ENCODE measurements around the gene HIVEP2. TPM values are rescaled to one million over a fixed set of nuclear protein-coding genes. Genes with fewer than 3 reads are reported as not detected.
A peak's percentile ranks its signal among the peaks of the same experiment; 100 is the strongest.

The HIVEP2 gene
- total RNA-seq, 1 donor from 2014 or later: 10.6 TPM

DNA sequence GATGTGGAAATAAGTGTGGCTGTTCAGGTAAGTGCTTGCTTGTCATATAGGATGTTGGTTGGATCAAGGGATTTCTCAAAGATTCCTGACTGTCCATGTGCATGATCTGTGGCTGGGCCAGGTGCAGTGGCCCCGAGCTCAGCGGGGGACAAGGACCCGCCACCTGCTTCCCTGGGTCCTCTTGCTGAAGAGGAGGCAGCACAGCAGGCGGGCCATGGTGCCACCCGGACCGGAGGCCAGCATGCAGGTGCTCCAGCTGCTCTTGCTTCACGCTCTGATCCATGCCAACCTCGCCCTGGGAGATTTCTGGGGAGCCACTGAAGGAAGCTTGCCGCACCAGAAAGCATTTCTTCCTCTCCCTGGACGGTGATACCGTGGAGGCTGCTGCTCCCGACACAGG lies 173.8 kb downstream of the HIVEP2 start:
- DNase-seq: no peak

- no peak for DNase-seq
Observed at GRCh38 chr6:142765306-142765705, 179.7 kb downstream of the HIVEP2 start.

DNA sequence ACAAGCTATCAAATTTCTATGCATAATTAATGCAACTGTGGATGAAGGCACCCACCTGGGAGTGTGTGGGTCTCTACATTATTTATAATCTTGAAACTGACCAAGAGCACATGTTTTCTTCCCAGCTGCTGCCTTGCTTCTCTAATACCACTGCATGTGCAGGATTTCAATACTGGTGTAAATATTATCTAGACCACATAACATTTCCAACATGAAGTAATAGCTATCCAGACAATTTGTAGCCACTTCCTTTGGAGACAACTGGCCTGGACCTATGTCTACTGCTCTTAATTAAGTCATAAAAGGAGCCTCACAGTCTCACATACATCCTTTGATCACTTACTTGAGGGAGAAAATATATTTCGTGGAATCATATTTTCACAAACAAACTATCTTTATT lies 180.7 kb downstream of the HIVEP2 start:
- DNase-seq: no peak

DNA sequence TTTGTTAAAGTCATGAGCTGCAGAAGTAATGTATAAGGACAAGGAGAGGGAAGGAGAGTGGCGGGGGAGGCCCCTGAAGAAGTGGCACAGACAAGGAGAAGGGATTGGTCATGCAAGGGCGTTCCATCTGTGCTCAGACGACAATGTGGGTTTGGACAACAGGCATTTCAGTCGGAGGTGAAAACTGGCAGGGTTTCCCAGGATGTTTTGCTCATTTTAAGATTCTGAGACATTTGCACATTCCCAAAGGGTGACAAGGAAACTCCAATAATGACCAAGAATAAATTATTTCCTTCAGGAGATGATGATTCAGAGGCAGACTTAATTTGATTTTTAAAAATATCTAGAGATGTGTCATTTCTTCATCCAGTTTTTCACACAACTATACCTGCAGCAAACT lies 181.8 kb downstream of the HIVEP2 start:
- peak; percentile 62 for DNase-seq

DNA sequence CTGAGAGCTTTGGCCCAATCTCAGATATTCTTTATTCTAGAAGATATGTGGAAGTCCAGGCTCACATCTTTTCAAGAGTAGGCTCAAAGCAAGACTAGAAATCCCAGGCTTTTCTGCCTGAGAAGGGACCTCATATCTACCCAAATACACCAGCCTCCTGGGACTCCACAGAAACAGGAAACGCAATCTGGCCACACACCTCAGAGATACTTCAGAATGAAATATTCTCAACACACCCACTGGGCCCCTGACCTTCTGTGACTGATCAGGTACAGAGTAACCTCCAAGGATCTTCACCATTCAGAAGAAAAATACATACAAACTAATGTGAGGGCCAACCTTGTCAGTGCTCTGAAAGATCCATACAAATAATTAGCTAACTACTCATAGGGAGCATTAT lies 183.2 kb downstream of the HIVEP2 start:
- DNase-seq: no peak

DNA sequence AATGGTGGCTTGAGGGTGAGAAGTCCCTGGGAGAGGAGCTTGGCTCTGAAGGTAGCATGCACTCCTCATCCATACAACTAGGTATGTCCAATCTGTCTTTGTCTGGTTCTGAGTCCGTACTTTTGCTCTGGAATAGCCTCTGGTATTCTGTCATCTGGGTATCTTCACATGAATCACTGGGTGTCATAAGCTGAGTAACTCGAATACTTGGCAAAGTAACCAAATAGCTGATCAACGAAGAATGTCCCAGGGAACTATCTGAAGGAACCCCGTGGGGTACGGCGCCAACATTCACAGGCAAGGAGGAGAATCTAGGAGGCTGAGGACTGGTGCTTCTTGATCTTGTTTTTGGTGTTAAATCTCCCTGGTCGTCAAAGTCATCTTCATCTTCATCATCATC lies 184.8 kb downstream of the HIVEP2 start:
- DNase-seq: no peak

- no peak for DNase-seq
Observed at GRCh38 chr6:142758629-142759025, 186.3 kb downstream of the HIVEP2 start.

GRCh38 chr6:142757852-142758628 lies 186.9 kb downstream of the HIVEP2 start:
- DNase-seq: no peak

DNA sequence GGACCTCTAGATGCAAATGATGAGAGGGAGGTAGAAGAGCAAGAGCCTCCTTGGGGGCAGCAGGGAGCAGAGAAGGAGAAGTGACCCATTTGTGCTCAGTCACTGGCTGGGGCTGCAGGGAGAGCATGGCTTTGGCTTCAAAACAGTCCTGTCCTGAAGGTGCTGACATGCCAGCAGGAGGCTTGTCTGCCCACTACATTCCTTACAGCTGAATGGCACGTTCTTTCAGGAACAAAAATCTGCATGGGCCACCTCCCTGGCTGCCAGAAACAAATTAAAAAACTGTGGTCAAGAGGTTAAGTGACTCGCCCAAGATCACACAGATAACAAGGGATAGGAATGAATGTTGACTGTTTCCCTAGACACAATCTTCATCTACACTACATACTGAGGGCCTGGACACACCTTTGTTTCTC lies 188.8 kb downstream of the HIVEP2 start:
- DNase-seq: no peak

DNA sequence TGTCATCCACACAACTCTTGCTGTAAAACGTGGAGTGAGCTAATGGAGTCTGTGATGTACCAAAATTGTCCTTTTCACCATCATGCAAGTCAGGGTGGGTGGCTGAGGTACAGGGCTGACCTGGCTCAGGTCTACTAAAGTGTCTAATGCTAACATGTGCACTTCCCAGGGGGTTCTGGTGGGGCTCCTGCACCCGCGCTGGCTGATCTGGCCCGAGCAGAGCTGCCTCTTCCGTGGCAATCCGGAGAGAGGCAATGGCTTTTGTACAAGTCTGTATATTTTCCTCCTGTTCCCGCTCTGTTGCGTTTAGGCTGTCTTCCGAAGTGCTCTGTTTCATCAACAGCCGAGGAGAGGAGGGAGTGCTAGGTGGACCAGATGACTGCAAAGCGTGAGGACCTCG lies 191.8 kb downstream of the HIVEP2 start:
- no peak for DNase-seq

DNA sequence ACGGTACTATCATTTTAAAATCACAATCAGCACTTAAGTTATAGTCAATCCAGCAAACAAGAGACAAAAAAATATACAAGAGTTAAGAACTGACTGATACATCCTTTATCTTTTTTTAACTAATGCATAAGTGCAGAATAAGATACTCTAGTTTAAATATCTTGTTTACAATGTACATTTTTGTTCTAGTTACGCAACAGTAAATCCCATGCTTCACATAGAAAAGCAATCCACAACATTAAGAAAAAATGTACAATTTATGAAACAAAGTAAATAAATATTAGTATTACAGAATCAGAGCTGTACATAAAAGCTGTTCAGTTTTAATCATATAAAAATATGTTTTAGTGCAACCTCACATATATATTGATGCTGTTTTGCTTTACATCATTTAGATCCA lies 192.6 kb downstream of the HIVEP2 start:
- DNase-seq: no peak

DNA sequence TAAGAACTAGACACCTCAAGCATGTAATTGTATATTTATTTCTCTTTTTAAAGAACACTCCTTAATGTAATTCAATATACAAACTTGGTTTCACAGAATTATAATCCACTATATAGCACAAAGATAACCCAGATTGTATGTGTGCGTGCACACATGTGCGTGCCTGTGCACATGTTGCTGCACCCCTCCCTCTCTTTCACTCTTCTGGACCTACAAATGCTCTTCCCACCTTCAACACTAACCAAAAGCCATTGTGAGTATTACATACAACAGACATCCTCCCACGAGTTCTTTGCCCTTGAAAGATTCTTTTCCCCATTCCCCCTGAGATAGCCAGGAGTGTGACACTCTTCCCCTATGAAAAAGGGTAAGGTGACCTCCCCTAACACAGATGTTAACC lies 193.5 kb downstream of the HIVEP2 start:
- DNase-seq: no peak

DNA sequence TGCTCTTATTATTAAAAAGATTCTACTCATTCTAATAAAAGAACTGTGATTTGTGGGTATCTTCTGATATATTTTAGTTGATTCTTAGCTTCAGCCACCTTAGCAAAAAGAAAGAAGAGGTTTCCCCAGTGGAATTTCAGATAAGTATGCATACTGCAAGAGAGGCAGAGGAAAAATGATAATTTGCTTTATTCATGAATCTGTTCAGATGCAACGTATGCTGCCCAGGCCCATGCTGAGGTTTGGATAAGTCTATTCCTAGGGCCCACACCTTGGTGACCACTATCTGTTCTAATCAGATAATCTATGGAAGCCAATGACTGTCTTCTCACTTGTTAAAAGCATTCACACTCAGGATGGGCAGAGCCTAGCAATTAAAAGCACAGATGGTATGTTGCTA lies 194.0 kb downstream of the HIVEP2 start:
- no peak for DNase-seq

GRCh38 chr6:142749556-142749955 lies 195.4 kb downstream of the HIVEP2 start:
- no peak for DNase-seq

DNA sequence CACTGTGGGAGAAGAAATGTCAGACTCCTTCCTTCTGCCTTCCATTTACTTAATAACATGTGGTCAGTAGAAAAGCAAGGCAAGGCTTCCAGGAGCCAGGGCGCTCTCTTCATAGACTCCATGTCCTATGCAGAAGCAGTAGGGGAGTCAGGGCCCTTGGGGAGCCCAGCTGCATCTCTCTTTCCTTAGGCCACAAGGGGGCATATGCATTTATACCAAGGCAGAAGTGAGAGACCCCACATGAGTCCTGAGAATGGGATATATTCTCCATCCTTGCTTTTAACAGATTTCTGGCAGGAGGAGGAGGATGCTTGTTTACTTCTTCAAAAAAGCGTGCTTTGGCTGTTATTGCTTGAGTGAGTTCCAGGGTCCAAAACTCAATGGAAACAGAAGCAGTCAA lies 198.5 kb downstream of the HIVEP2 start:
- peak; percentile 66 for DNase-seq

DNA sequence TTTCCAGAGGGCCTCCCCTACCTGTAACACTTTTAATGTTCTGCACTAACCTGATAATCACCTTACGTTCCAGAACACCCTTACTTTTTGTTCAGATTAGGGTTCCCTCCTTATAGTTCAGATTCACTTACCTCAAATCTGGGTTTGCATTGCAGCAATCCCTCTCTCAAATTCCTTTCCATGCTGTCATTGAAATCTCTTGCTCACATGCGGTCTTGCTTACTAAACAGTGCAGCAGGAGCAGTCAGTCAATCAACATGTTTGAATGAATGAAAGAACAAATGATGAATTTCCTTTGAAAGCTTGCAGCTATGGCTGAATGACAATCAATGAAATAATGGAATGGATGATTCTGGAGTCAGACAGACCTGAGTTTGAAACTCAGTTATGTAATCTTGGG lies 200.1 kb downstream of the HIVEP2 start:
- DNase-seq: no peak

DNA sequence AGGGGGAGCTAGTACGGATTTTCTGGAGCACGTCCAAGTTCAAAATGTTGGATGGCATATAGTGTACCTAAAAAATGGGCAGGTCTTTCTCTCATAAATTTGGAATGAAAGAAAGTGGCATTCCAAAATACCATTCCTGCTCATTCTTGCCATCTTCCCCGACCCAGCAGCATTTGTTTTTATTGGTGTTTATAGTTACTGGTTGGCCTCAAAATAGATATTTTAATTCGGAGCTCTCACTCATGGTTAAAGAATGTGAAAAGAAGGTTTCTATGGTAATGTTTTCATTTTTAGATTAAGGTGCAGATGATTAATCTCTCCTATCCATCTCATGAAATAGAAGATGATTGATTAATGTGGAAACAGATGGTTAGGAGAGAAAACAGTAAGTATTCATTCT lies 204.5 kb downstream of the HIVEP2 start:
- DNase-seq: no peak

DNA sequence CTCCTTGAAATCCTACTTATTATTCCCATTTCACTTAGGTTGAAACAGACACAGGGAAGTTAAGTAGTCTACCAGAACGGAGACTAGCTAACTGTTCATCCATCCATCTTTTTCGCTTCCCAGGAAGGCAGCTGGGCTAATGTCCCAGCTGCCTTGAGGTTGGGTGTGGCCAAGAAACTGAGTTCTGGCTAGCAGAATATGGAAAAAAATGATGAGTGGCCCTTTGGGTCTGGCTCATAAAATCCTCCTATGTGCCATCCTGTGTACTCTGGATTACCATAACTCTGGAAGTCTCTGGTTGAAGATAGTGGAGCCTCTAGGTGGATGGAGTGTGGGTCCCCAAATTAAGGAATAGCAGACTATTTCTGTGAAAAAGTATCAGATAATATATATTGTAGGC lies 206.2 kb downstream of the HIVEP2 start:
- DNase-seq: no peak

DNA sequence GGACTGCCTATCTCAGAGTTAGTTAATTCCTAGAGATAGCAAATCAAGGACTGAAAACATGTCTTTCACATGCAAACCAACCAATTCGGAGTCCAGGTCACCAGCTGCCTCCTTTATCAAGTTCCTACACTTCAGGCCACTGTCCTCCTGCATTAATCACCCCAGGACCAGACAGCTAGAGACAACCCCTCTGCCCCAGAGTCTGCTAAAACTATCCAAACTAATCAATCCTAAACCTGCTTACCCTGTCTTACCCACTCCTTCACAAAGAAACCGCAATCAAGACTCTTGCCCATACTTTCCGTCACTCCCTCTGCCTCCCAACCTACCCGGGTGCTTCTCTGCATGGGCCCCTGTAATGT lies 207.0 kb downstream of the HIVEP2 start:
- DNase-seq: no peak

- DNase-seq: no peak
Observed at GRCh38 chr6:142737368-142738034, 207.5 kb downstream of the HIVEP2 start.

DNA sequence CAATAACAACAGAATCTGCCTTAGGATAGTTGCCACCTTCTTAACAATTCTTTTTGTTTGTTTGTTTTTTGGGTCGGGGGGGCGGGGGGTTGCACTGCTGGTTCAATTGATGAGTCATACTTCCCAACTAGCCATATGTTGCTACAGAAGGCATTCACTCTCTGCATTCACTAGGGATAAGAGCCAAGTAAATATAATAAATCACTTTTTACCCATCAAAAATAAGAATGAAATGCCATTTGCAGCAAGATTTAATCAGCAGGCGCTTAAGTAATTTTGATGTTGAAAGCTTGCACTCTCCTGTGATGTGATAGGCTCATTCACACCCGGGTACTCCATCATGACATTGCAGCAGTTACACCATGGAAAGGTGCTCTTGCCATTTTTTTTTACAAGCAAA lies 209.8 kb downstream of the HIVEP2 start:
- DNase-seq: peak; percentile 58

GRCh38 chr6:142732790-142733189 lies 212.2 kb downstream of the HIVEP2 start:
- no peak for DNase-seq

DNA sequence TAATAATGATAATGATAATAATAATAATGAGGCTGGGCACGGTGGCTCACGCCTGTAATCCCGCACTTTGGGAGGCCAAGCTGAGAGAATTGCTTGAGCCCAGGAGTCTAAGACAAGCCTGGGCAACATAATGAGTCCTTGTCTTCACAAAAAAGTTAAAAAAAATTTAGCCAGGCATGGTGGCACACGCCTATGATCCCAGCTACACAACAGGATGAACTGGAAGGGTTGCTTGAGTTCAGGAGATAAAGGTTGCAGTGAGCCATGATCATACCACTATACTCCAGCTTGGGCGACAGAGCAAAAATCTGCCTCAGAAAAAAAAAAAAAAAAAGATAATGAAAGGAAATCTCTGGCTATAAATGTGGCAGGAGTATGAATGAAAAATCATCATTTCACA lies 213.4 kb downstream of the HIVEP2 start:
- no peak for DNase-seq

GRCh38 chr6:142729618-142730017 lies 215.4 kb downstream of the HIVEP2 start:
- DNase-seq: no peak

Data from dermis blood vessel endothelial cell (primary cell).